GM18511 (cell line): ENCODE results near the gene ANKS1A.

Experiments
- ATAC-seq: cut with Tn5 transposase; IDR thresholded peaks from one replicate; pipeline ENCODE4 v1.9.1; 2021; ENCODE audit warnings: mild to moderate bottlenecking, moderate library complexity; ENCODE audit not compliant: unreplicated experiment

The ANKS1A gene

DNA sequence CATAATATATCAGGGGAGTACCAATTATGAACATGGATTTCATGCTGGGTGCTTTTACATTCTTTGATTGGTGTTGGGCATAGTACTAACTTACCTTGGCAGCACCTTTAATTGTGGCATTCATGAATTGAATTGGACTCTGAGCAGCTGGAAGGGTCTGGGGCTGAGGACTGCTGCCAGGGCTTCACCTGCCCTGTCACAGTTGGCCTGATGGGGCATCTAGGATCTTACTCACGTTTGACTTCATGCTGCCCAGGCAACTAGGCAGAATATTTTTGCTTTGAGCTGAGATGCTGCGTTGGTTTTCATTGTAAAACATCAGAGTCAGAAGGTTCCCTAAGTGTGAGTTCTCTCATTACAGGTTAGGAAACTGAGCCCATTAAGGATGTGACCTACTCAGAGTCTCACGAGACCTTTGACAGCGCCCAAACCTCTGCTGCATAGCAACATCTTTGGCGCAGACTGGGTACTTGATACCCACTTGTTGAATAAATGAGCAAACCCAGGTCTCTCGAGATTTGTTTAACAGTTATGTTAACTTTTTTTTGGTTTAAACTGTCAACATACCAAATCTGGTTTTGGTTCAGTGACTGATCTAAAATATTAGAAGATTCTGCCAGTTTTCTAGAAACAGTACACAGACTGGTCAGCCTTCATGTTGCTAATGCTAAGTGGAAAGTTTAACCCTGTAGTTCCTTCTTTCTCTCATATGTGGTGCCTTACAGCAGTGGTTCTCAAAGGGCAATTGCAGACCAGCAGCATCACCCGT is 147.2 kb downstream of the ANKS1A start:
- no peak for ATAC-seq

DNA sequence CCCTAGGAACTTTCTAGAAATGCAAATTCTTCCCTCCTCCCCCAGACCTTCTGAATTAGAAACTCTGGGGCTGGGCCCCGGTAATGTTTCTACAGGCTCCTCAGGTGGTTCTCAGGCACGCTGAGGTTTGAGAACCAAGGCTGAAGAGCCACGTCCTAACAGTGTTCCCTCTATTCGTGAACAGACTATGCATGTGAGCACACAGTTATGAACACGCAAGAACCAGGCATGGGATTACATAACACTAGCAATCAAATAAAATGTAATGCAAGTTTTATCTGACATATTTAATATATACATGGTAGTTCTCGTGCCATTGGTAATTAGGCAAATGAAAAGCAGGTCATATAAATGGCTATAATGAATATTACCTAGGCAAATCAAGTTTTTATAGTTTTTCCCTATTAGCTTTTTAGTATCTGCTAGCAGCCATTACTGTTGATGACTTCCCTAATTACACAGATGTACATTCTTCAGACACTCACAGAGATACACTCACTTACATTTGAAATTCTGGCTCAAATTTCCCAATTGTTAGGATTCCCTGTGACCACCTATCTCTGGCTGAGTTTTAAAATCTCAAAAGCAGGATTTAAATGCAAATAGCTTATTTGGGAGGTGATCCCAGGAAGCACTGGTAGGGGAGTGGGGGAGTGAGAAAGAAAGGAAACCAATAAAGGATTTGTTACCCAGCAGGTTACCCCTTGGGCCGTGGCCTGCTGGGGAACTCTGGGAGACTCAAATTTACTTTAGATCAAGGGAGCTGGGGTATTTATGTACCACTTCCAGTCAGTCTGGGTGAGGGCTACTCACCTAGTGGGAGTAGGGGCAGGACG is 148.0 kb downstream of the ANKS1A start:
- ATAC-seq = no peak

GRCh38 chr6:35037664-35038038 is 148.6 kb downstream of the ANKS1A start:
- ATAC-seq = no peak

DNA sequence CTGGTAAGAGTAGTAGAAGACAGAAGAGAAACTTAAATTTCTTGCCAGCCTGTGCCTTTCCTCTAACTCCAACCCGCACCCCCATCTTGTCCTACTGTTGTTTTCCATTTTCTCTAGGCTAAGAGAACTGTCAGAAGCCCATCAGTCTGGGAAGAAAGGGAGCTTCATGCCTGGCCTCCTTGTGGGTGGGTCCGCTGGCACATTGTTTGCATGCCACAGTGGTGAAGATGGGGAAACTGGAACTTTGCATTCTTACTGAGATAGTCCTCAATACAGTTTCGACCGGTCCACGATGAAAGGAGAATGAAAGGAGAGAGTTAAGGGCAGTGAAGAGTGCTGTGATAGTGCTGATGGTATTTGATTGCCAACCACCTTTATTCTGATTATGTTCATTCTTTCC is 149.0 kb downstream of the ANKS1A start:
- ATAC-seq = no peak

GRCh38 chr6:35040398-35040797 is 151.3 kb downstream of the ANKS1A start:
- no peak for ATAC-seq

DNA sequence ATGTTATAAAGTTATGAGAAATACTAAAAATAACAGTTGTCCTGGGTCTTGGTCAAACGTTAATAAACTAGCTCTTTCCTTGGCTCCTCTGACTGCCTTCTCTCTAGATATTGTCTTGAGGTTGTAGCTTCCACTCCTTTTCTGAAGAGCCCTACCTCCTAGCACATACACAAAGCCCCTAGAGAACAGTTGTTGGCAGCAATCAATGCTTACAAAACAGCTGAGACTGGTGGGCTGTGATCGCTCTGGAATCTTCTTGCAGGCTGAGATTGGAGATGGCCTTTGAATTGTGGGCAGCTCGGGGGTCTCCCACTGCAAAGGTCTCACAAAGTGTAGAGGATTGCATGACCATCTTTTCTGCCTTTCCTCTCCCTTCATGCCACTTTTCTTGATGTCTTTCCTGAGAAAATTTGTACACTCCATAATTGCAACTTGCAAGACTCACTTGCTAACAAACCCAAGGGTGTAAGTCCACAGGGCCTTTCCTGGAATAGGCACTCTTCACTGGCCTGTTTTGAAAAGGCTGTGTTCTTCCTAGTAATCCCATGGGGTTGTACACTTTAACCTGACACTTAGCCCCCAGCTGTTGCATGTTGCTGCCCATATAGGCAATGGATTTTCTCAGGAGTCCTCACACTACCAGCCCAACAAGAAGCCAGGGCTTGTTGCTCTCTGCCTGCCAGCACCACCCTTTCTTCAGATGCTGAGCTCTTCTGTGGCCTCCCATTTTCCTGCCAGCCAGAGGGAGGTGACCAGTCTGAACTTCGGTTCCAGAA is 152.2 kb downstream of the ANKS1A start:
- no peak for ATAC-seq

DNA sequence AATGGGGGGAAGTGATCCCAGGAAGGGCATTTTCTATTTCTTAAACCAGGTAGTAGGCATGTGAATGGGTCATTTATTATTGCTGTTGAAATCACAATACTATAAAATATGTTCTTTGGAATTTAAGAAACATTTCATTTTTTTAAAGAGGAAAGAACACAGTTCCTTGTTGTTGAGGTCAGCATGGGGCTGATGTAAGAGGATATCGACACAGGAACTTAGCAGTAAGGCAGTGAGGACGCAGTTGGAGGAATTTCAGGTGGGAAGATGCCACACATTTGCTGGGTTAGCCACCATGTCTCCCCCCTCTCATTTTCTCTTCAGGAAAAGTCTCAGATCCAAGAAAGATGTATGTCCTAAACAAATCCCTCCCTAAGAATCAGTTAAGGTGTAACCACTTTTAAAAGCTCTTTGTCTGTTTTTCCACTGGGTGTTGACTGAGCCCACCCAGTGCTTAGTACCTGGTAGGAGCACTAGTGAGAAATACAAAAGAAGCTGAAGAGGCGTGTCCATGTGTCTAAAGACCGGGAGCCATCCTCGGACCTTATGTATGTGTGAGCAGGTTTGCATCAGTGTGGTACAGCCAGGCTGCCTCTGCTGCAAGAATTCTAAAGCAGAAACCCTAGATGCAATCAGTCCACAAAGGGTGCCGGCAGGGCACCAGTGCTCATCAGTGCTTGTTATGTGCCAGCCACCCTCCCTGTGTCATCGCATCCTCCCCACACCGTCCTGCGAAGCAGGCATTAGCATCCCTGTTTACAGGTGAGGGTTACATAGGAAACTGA is 153.2 kb downstream of the ANKS1A start:
- ATAC-seq = no peak

- no peak for ATAC-seq
Measured at GRCh38 chr6:35043381-35044130, 154.5 kb downstream of the ANKS1A start.

DNA sequence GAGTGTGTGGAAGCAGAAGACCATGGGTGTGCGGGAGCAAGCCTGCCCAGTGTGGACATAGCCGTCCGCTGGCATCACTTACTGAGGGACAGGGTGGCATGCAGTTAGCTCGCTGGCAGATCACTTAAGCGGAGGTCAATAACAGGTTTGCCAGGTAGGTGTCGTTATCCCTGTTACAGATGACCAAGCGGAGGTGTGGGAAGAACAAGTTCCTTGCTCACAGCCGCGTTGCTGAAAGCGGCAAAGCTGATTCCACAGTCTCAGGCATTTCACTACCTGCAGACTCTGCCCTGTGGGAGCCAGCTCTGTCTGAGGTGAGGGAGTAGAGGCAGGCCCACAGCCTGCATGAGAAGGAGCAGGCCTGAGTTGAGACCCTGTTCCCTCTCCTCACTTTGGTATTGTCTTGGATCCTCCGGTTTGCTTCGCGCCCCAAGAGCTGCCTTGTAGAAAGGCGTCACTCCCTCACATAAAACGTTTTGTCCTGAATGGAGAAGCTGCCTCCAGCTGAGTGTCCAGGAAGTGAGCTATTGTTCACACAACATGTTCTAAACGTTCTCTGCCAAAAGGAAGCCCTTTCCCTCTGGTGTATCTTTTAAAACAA is 155.2 kb downstream of the ANKS1A start:
- ATAC-seq = no peak

DNA sequence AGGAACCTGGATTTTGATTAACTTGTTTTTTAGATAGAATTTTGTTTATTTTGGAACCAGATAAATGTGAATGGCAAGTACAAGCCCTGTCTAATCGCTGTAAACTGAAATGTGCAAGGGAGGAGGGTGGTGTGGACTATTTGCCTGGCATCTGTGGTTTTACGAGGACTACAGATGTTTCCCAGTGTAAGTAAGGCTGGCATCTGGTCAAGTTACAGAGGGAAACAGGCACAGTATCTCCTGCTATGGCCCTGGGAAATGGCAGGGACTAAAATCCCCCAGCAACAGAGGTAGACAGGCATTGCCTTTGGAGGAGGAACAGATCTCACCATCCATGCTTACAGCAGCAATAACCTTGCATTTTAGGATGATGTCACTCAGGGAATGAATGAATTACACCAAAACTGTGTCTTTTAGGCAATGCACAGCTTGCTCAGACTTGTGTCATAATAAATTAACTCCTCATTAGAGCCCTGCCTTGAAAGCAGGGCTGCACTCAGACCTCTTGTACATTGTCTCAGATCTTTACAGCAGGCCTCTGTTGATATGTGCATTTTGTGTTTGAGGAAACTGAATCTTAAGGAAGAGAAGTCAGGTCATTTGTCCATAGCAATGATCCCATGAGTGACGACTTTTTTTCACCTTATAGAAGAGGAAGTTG is 155.8 kb downstream of the ANKS1A start:
- no peak for ATAC-seq

DNA sequence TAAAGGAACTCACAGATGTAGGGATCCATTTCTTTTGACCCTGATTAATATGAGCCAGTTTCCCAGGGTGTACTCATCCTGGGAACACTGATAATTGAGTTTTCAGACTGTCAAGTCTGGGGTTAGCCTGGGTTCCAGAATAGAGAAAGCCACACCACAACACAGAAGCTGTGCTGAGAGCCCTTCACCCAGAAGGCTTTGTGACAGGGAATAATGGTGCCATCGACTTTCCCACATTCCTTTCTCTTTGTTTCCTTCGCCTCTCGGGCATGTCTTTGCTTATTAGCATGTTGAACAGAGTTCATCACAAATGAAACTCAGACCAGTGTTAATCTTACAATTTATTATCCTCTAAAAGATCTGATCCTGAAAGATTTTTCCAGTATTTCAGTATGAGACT is 157.0 kb downstream of the ANKS1A start:
- ATAC-seq = no peak

DNA sequence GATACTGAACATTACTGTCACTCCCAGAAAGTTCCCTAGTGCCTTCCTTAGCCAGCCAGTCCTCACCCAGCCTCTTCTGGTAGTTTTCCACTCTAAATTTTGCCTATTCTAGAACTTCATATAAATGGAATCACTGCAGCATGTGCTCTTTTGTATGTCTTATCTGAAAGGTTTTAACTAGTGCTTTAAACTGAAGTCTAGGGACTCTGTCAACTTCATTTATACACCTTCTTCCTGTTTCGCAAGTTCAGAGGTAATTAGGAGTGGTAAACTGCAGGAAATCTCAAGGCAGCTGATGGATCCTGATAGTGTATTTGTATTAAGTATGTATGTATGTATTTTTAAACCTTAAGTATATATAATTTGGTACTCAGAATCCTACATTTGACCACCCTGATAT is 157.8 kb downstream of the ANKS1A start:
- ATAC-seq = no peak

DNA sequence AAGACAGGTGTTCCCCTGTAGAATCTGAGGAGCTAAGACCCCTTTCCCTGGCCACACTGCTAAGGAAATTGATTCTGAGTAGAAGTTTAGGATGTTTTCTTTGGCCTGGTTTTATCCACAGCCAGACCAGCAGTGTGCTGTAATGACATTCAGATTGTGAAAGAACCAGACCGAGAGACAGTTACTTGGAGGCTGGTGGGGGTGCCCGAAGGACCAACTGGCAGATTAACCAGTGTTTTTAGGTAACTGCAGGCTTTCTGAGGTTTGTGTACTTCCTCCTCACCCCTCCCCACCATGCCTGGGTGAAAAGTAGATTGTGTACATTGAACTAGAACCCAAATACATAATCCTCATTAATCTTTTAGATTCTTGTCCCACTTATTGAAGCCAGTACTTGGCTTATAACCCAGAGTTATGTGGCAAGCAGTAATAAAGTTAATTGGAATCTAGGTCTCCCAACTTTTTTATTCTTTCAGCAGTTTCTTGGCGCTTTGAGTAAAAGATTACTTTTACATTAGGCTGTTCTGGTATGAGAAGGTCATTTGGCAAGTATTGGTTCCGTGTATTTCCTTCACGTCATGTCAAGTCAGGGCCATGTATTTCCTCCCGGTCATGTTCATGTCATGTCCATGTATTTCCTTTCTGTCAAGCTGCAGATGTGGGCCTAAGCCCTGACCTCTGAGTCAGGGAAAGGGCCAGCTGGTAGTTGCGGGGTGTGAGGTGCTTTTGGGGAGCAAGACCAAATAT is 158.4 kb downstream of the ANKS1A start:
- ATAC-seq = no peak

GRCh38 chr6:35048031-35048613 is 159.1 kb downstream of the ANKS1A start:
- no peak for ATAC-seq

GRCh38 chr6:35048631-35049083 is 159.6 kb downstream of the ANKS1A start:
- no peak for ATAC-seq

DNA sequence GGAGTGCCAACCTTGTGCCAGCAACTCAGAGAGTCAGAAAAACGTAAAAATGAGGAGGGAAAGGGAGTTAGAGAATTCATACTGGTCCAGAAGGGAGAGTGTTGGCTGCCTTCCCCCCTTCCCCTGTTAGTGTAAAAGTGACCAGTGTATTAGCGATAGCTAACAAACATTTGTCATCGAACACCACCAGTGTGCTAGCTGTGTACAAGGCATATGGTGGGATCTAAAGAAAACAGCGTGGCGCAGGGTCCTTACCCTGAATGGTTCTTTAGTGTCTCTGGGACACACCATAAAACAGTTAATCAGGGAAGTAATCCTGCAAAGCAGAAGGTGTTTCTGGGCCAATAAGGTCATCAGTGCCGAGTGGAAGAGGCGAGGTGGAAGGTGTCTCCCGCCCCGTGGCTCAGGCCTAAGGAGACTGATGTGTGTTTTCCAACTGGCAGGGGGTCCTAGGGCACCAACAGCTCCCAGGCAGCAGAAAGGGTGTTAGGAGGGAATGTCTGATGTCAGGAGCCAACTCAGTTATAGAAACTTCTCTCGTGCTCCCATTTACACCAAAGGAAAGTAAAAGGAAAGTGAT is 160.2 kb downstream of the ANKS1A start:
- ATAC-seq = no peak

DNA sequence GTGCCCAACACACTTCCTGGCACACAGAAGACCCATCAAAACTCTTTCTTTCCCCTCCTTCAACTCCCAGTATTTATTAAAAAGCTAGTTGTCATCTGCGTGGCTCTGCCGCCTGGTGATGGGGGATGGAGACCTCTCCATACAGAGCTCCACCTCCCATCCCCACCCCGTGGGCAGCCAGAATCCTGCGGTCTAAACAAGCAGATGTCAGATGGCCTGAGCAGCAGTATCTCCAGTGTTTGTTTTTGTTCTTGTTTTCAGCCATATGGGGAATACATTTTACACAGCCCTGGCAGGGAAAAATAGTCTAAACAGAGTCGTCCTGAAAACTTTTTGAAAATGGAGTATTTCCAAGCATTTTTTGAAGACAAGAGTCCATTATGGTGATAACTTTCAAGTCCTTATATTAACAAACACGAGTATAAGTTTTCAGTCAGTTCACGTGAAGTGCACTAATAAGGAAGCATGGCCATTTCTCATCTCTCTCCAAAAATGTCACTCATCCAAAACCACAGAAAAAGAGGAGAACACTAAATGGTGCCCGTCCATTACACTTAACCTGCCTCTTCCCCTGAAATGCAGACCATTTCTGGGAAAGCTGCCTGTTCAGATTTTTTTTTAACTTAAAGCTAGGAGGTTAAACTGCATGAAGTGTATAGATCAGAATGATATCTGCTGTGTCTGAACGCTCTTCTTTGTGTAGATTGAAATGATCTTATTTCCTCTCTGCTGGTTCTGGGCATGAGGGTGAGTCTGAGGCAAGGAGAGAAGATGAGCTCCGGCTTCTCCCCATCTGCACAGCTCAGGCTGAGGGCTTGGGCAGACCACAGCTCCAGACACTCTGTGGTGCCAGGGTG is 161.1 kb downstream of the ANKS1A start:
- ATAC-seq = no peak
